ENCODE data around the gene TUSC2. TPM values are rescaled to one million over a fixed set of nuclear protein-coding genes. Genes with fewer than 3 reads are reported as not detected.

The TUSC2 gene
- total RNA-seq, 1 donor from 2014 or later: 16.9 TPM

DNA sequence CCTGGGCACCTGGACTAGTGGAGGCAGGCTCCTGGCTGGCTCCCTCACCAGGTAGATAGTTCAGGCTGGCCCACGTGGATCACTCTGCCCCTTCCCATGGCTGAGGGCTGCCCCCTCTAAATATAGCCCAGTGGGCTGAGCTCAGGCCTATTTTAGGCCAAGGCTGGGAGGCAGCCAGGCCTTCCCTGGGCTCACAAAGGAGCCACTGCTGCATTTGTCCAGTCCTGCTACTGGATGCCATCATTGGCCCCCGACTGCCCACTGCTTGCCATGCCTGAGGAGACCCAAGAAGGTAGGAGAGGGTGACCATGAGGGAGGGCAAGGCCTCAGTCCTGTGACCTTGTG, 49.2 kb downstream of the TUSC2 start, which contains the start of gene LSMEM2:
TSS of gene LSMEM2 (plus strand) at position 208 of the 345 bp plus-strand sequence. CDS start at position 235, 27 bp downstream.
- H3K4me3 Mint-ChIP-seq (ENCODE audit: unreplicated experiment): no peak within 1 kb of the TSS
- H3K27ac Mint-ChIP-seq (ENCODE audit: unreplicated experiment): no peak within 1 kb of the TSS
- peaks cover 14% of the 10 kb centered on the region for H3K4me1 Mint-ChIP-seq (ENCODE audit: unreplicated experiment)
- no peaks in the 10 kb centered on the region for H3K36me3 Mint-ChIP-seq (ENCODE audit: unreplicated experiment)
- no peaks in the 10 kb centered on the region for H3K9me3 Mint-ChIP-seq (ENCODE audit: unreplicated experiment)
- peaks cover 16% of the 10 kb centered on the region for H3K27me3 Mint-ChIP-seq (ENCODE audit: unreplicated experiment)
- no peak for DNase-seq (ENCODE audit: extremely low spot score, unreplicated experiment)
- TF ChIP-seq, protein P1, sequence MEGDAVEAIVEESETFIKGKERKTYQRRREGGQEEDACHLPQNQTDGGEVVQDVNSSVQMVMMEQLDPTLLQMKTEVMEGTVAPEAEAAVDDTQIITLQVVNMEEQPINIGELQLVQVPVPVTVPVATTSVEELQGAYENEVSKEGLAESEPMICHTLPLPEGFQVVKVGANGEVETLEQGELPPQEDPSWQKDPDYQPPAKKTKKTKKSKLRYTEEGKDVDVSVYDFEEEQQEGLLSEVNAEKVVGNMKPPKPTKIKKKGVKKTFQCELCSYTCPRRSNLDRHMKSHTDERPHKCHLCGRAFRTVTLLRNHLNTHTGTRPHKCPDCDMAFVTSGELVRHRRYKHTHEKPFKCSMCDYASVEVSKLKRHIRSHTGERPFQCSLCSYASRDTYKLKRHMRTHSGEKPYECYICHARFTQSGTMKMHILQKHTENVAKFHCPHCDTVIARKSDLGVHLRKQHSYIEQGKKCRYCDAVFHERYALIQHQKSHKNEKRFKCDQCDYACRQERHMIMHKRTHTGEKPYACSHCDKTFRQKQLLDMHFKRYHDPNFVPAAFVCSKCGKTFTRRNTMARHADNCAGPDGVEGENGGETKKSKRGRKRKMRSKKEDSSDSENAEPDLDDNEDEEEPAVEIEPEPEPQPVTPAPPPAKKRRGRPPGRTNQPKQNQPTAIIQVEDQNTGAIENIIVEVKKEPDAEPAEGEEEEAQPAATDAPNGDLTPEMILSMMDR (IDR thresholded peaks at IDR 0.05): no peak

- Mint-ChIP-seq H3K36me3 (ENCODE audit: unreplicated experiment) (no peaks in the 10 kb centered on the region), H3K4me3 (ENCODE audit: unreplicated experiment) (no peak overlapping the region), H3K4me1 (ENCODE audit: unreplicated experiment) (peaks cover 14% of the 10 kb centered on the region), H3K27me3 (ENCODE audit: unreplicated experiment) (peaks cover 16% of the 10 kb centered on the region), H3K27ac (ENCODE audit: unreplicated experiment) (no peak overlapping the region), H3K9me3 (ENCODE audit: unreplicated experiment) (no peaks in the 10 kb centered on the region)
- TF ChIP-seq, protein P1 (IDR thresholded peaks at IDR 0.05): no peak
- no peak for DNase-seq (ENCODE audit: extremely low spot score, unreplicated experiment)
Measured at GRCh38 chr3:50278123-50278879, 49.7 kb downstream of the TUSC2 start.

DNA sequence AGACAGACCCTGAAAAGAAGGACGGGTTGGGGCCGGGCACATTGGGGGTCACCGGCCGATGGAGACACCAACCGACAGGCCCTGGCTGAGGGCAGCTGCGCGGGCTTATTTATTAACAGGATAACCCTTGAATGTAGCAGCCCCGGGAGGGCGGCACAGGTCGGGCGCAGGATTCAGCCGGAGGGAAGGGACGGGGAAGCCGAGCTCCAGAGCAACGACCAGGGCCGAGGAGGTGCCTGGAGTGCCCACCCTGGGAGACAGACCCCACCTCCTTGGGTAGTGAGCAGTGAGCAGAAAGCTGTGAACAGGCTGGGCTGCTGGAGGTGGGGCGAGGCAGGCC, 51.3 kb downstream of the TUSC2 start:
- peaks cover 16% of the 10 kb centered on the region for H3K27me3 Mint-ChIP-seq (ENCODE audit: unreplicated experiment)
- TF ChIP-seq, protein P1 (IDR thresholded peaks at IDR 0.05): no peak
- H3K4me3 Mint-ChIP-seq (ENCODE audit: unreplicated experiment): no peak overlapping the region
- peaks cover 17% of the 10 kb centered on the region for H3K4me1 Mint-ChIP-seq (ENCODE audit: unreplicated experiment)
- no peak for DNase-seq (ENCODE audit: extremely low spot score, unreplicated experiment)
- no peaks in the 10 kb centered on the region for H3K36me3 Mint-ChIP-seq (ENCODE audit: unreplicated experiment)
- H3K9me3 Mint-ChIP-seq (ENCODE audit: unreplicated experiment): no peaks in the 10 kb centered on the region
- no peak overlapping the region for H3K27ac Mint-ChIP-seq (ENCODE audit: unreplicated experiment)

GRCh38 chr3:50275996-50276761, 51.8 kb downstream of the TUSC2 start:
- DNase-seq (ENCODE audit: extremely low spot score, unreplicated experiment): no peak
- Mint-ChIP-seq H3K27me3 (ENCODE audit: unreplicated experiment) (peaks cover 16% of the 10 kb centered on the region), H3K36me3 (ENCODE audit: unreplicated experiment) (no peaks in the 10 kb centered on the region), H3K9me3 (ENCODE audit: unreplicated experiment) (no peaks in the 10 kb centered on the region), H3K4me1 (ENCODE audit: unreplicated experiment) (peaks cover 17% of the 10 kb centered on the region), H3K27ac (ENCODE audit: unreplicated experiment) (no peak overlapping the region), H3K4me3 (ENCODE audit: unreplicated experiment) (no peak overlapping the region)
- TF ChIP-seq, protein P1 (IDR thresholded peaks at IDR 0.05): no peak

Data from osteocyte (in vitro differentiated cells).